GM23338 (cell line): Measurements from ENCODE around the gene MCFD2. TPM values are rescaled to one million over a fixed set of nuclear protein-coding genes. Genes with fewer than 3 reads are reported as not detected.

Source experiments
- ATAC-seq: fragments of 200-7000 bp; cut with Tn5 transposase; 3 replicates; pipeline ENCODE4 v1.9.1; 2020
- DNase-seq: peaks from one replicate; pipeline ENCODE4 v3.0.0-alpha.2; 2015; ENCODE audit warnings: low spot score
- H2AFZ ChIP-seq: fragments of 200-600 bp; sonication (generic); 2 replicates; pipeline ENCODE4 v1.8.0; 2016; ENCODE audit warnings: antibody characterized with exemption, mild to moderate bottlenecking, moderate library complexity
- H3F3A ChIP-seq: fragments of 200-600 bp; sonication (generic); replicated peaks from 2 replicates; pipeline ENCODE4 v1.8.0; 2017; ENCODE audit warnings: antibody characterized with exemption, mixed run types, low read depth
- H3K27ac ChIP-seq: fragments of 200-600 bp; sonication (generic); 2 replicates; pipeline ENCODE4 v1.6.1; 2016; ENCODE audit warnings: low read depth
- H3K27me3 ChIP-seq: fragments of 200-600 bp; sonication (generic); 2 replicates; pipeline ENCODE4 v1.8.0; 2016; ENCODE audit warnings: mild to moderate bottlenecking, mixed run types, moderate library complexity; ENCODE audit not compliant: insufficient read depth
- H3K36me3 ChIP-seq: fragments of 200-600 bp; sonication (generic); 2 replicates; pipeline ENCODE4 v1.8.0; 2016; ENCODE audit warnings: mild to moderate bottlenecking; ENCODE audit not compliant: insufficient read depth
- H3K4me1 ChIP-seq: fragments of 200-600 bp; sonication (generic); 2 replicates; pipeline ENCODE4 v1.8.0; 2016; ENCODE audit warnings: mild to moderate bottlenecking, moderate library complexity; ENCODE audit not compliant: insufficient read depth
- H3K4me2 ChIP-seq: fragments of 200-600 bp; sonication (generic); 2 replicates; pipeline ENCODE4 v1.7.1; 2017; ENCODE audit warnings: mixed run types
- H3K4me3 ChIP-seq: fragments of 200-600 bp; sonication (generic); 2 replicates; pipeline ENCODE4 v1.6.1; 2016; ENCODE audit warnings: mixed run types
- H3K79me2 ChIP-seq: fragments of 200-600 bp; sonication (generic); replicated peaks from 2 replicates; pipeline ENCODE4 v1.8.0; 2017; ENCODE audit warnings: mild to moderate bottlenecking; ENCODE audit not compliant: insufficient read depth
- H3K9me2 ChIP-seq: fragments of 200-600 bp; sonication (generic); 2 replicates; pipeline ENCODE4 v1.8.0; 2017; ENCODE audit not compliant: insufficient read depth
- H4K20me1 ChIP-seq: fragments of 200-600 bp; sonication (generic); replicated peaks from 2 replicates; pipeline ENCODE4 v1.8.0; 2017; ENCODE audit warnings: mild to moderate bottlenecking; ENCODE audit not compliant: insufficient read depth
- H3K27ac Mint-ChIP-seq: 2 replicates; pipeline ENCODE4 v1.8.0; 2020; ENCODE audit warnings: inconsistent platforms, mild to moderate bottlenecking, moderate library complexity, mixed read lengths
- H3K27me3 Mint-ChIP-seq: 3 replicates; pipeline ENCODE4 v1.8.0; 2022; ENCODE audit warnings: low read depth, mild to moderate bottlenecking, moderate library complexity, mixed read lengths, inconsistent platforms; ENCODE audit not compliant: insufficient read depth, poor library complexity
- H3K36me3 Mint-ChIP-seq: 3 replicates; pipeline ENCODE4 v1.8.0; 2021; ENCODE audit warnings: low read depth, mild to moderate bottlenecking, inconsistent platforms, moderate library complexity, mixed read lengths
- H3K4me1 Mint-ChIP-seq: 3 replicates; pipeline ENCODE4 v1.8.0; 2020; ENCODE audit warnings: mild to moderate bottlenecking, inconsistent platforms, mixed read lengths
- H3K4me3 Mint-ChIP-seq: 3 replicates; pipeline ENCODE4 v1.8.0; 2021; ENCODE audit warnings: moderate library complexity, mild to moderate bottlenecking, inconsistent platforms, mixed read lengths
- H3K9me3 Mint-ChIP-seq: 3 replicates; pipeline ENCODE4 v1.8.0; 2020; ENCODE audit warnings: moderate library complexity, mild to moderate bottlenecking, inconsistent platforms, mixed read lengths
- CREB1 ChIP-seq: fragments of 250-450 bp; sonication (Bioruptor Pico); IDR thresholded peaks from 2 replicates; pipeline ENCODE4 v1.5.0; 2020; ENCODE audit warnings: low read depth, mild to moderate bottlenecking, moderate library complexity
- CTCF ChIP-seq, 2 experiments: fragments of 200-600 bp in 1 of 2; sonication (generic) in 1 of 2; conservative IDR thresholded peaks; 2 replicates each; pipeline versions ENCODE4 v1.5.1 to v1.6.1; 2016 to 2017; ENCODE audit warnings: antibody characterized with exemption in 2 of 2, low read depth in 2 of 2, mild to moderate bottlenecking in 2 of 2, moderate library complexity in 1 of 2
- ETS1 ChIP-seq: IDR thresholded peaks from 2 replicates; pipeline ENCODE4 v1.6.1; 2016; ENCODE audit warnings: antibody characterized with exemption
- EZH2 ChIP-seq: fragments of 200-600 bp; sonication (generic); IDR thresholded peaks from one replicate; pipeline ENCODE4 v1.8.0; 2017; ENCODE audit warnings: antibody characterized with exemption, mild to moderate bottlenecking, low read depth; ENCODE audit not compliant: unreplicated experiment
- EZH2phosphoT487 ChIP-seq: fragments of 200-600 bp; sonication (generic); IDR thresholded peaks from one replicate; pipeline ENCODE4 v1.8.1; 2018; ENCODE audit warnings: antibody characterized with exemption; ENCODE audit not compliant: unreplicated experiment
- JUNB ChIP-seq: IDR thresholded peaks from one replicate; pipeline ENCODE4 v1.6.1; 2016; ENCODE audit warnings: antibody characterized with exemption; ENCODE audit not compliant: unreplicated experiment
- NANOG ChIP-seq: IDR thresholded peaks from 2 replicates; pipeline ENCODE4 v1.6.1; 2016; ENCODE audit warnings: antibody characterized with exemption, borderline replicate concordance
- POLR2AphosphoS5 ChIP-seq: IDR thresholded peaks from 2 replicates; pipeline ENCODE4 v1.6.1; 2016; ENCODE audit warnings: antibody characterized with exemption, low read depth
- REST ChIP-seq: IDR thresholded peaks from one replicate; pipeline ENCODE4 v1.6.1; 2018; ENCODE audit warnings: antibody characterized with exemption; ENCODE audit not compliant: unreplicated experiment
- STAT1 ChIP-seq: IDR thresholded peaks from one replicate; pipeline ENCODE4 v1.6.1; 2016; ENCODE audit warnings: antibody characterized with exemption; ENCODE audit not compliant: unreplicated experiment
- ZNF114 ChIP-seq: fragments of 250-450 bp; sonication (Bioruptor Pico); IDR thresholded peaks from 2 replicates; pipeline ENCODE4 v1.5.0; 2020; ENCODE audit warnings: mild to moderate bottlenecking, moderate library complexity
- ZNF331 ChIP-seq: fragments of 250-450 bp; sonication (Bioruptor Pico); IDR thresholded peaks from 2 replicates; pipeline ENCODE4 v1.5.0; 2020; ENCODE audit warnings: low read depth, mild to moderate bottlenecking, moderate library complexity
- ZNF462 ChIP-seq: fragments of 250-450 bp; sonication (Bioruptor Pico); IDR thresholded peaks from 2 replicates; pipeline ENCODE4 v1.5.0; 2020; ENCODE audit warnings: mild to moderate bottlenecking, moderate library complexity
- polyA plus RNA-seq: library from polyadenylated mRNA; unstranded; fragments of >200 nt; fragmentation: Nextera tagmentation; extraction: Ambion mirVana; gene quantifications from 2 replicates; pipeline ENCODE4 v1.2.1, GENCODE V29; 2016
- total RNA-seq: library from RNA; depleted of rRNA; stranded (reverse); fragments of >200 nt; shearing (Covaris generic); gene quantifications from 2 replicates; pipeline ENCODE4 v1.2.3, GENCODE V29; 2014

Gene MCFD2
- total and polyA plus RNA-seq, 2 experiments from 2014 or later, result 55.1 to 91.9 TPM

- Histone ChIP-seq H3K27ac (no peak overlapping the region), H3K79me2 (no peaks in the 10 kb centered on the region), H3K27me3 (no peaks in the 10 kb centered on the region), H3K4me2 (no peak overlapping the region), H4K20me1 (no peaks in the 10 kb centered on the region), H3K4me3 (no peak overlapping the region), H3F3A (no peaks in the 10 kb centered on the region), H3K9me2 (no peaks in the 10 kb centered on the region), H3K36me3 (no peaks in the 10 kb centered on the region), H2AFZ (no peak overlapping the region), H3K4me1 (no peaks in the 10 kb centered on the region)
- no peak for ATAC-seq
- peaks cover 22% of the 10 kb centered on the region for H3K36me3 Mint-ChIP-seq
- peaks cover 7% of the 10 kb centered on the region; the same call in 1 of the 3 replicates for H3K4me1 Mint-ChIP-seq
- H3K9me3 Mint-ChIP-seq, result no peaks in the 10 kb centered on the region; the same call in 2 of the 3 replicates
- no peak overlapping the region for H3K4me3 Mint-ChIP-seq
- no peak for DNase-seq
- H3K27me3 Mint-ChIP-seq, result peaks cover 2% of the 10 kb centered on the region
- TF ChIP-seq CTCF (conservative IDR thresholded peaks at IDR 0.05; ENCODE audit: low read depth in 2 of 2) (no peak), REST (no peak), EZH2phosphoT487 (no peak), EZH2 (no peak), CREB1 (CRISPR knock-in tag) (no peak), ZNF114 (no peak), STAT1 (no peak), ETS1 (no peak), NANOG (no peak), JUNB (no peak), POLR2AphosphoS5 (no peak), ZNF331 (CRISPR knock-in tag) (no peak), ZNF462 (no peak)
- no peak overlapping the region for H3K27ac Mint-ChIP-seq
Measured at GRCh38 chr2:46958431-46959017, 42.9 kb upstream of the MCFD2 start.
